Measurements from ENCODE around the gene GET3. TPM values are rescaled to one million over a fixed set of nuclear protein-coding genes. Genes with fewer than 3 reads are reported as not detected.

The GET3 gene
- total RNA-seq, result 99.5 and 104 TPM in 2 replicates

DNA sequence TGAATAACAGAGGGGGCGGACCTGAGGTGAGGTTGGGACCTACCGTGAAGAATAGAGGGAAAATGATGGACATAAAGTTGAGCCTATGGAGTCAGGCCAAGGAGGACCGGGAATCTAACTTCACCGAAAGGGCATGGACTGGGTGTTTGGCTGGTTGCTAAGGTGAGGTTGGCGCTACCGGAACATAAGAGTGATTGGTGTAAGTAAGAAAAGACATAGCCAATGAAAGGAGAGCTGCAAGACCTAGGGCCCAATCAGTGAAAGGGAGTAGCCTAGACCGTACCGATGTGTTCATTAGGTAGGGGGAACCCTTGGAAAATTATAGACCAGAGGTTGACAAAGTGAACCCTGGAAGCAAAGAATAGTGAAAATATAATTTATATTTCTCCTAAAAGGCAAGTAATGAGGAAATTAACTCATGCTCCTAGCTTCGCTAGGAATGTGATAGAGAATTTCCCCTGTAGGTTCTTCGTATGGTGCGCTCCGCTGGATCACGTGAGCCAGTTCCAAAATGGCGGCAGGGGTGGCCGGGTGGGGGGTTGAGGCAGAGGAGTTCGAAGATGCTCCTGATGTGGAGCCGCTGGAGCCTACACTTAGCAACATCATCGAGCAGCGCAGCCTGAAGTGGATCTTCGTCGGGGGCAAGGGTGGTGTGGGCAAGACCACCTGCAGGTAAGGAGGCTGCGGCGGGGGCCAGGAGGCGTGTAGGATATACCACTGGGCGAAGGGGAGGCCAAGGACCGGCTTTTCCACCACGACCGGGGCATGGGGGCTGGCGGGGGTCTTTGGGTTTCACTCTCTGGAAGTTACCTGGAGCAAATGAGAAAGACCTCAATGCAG, at the start of gene GET3:
GET3 (plus strand) TSS at position 503 of the 840 bp plus-strand sequence; CDS start at position 512, 9 bp downstream.
- peaks cover 28% of the 10 kb centered on the region for H3K4me1 ChIP-seq (ENCODE audit: insufficient read depth, low read length)
- peak within 1 kb of the TSS; percentile 97 for H3K4me3 ChIP-seq (ENCODE audit: insufficient read depth, low read length)
- peak within 1 kb of the TSS; percentile 100 for H3K27ac ChIP-seq (ENCODE audit: low read depth, low read length)
- peaks cover 16% of the 10 kb centered on the region for H4K20me1 ChIP-seq (ENCODE audit: insufficient read depth, low read length)
- H2AFZ ChIP-seq (ENCODE audit: low read length), result peak within 1 kb of the TSS; percentile 97
- H3K27me3 ChIP-seq (ENCODE audit: insufficient read depth, low read length), result no peaks in the 10 kb centered on the region
- TF ChIP-seq, protein P1, sequence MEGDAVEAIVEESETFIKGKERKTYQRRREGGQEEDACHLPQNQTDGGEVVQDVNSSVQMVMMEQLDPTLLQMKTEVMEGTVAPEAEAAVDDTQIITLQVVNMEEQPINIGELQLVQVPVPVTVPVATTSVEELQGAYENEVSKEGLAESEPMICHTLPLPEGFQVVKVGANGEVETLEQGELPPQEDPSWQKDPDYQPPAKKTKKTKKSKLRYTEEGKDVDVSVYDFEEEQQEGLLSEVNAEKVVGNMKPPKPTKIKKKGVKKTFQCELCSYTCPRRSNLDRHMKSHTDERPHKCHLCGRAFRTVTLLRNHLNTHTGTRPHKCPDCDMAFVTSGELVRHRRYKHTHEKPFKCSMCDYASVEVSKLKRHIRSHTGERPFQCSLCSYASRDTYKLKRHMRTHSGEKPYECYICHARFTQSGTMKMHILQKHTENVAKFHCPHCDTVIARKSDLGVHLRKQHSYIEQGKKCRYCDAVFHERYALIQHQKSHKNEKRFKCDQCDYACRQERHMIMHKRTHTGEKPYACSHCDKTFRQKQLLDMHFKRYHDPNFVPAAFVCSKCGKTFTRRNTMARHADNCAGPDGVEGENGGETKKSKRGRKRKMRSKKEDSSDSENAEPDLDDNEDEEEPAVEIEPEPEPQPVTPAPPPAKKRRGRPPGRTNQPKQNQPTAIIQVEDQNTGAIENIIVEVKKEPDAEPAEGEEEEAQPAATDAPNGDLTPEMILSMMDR (IDR thresholded peaks at IDR 0.05; ENCODE audit: extremely low read depth, low read depth, low read length), result no peak
- DNase-seq (ENCODE audit: insufficient read length, low spot score, missing footprints), result peak; percentile 100
- H3K36me3 ChIP-seq (ENCODE audit: insufficient read depth, low read length), result peaks cover 10% of the 10 kb centered on the region
- peak within 1 kb of the TSS; percentile 91 for H3K4me2 ChIP-seq (ENCODE audit: insufficient read depth, low read length)
- peaks cover 46% of the 10 kb centered on the region for H3K79me2 ChIP-seq (ENCODE audit: insufficient read depth, low read length)
- no peaks in the 10 kb centered on the region for H3K9me3 ChIP-seq (ENCODE audit: low read depth, low read length)

DNA sequence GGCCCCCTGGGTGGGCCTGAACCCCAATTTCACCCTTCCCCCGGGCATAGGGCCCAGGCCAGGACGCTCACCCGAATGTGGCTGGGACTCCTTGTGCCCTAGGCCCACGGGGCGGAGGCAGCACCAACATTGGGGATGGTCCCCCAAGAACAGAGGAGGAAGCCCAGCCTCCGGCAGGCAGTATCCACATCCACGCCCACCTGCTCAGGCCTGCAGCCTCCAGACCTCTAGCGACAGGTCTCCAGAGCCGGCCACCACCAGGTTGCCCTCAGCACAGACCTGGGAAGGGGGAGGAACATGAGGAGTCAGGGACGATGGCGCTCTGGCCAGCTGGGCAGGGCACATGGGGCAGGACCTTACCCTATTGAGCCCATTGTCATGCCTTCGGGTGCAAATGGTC, 48.3 kb upstream of the GET3 start:
- DNase-seq (ENCODE audit: insufficient read length, low spot score, missing footprints), result peak; percentile 64
- H3K9me3 ChIP-seq (ENCODE audit: low read depth, low read length), result no peaks in the 10 kb centered on the region
- H4K20me1 ChIP-seq (ENCODE audit: insufficient read depth, low read length), result no peaks in the 10 kb centered on the region
- no peaks in the 10 kb centered on the region for H3K4me1 ChIP-seq (ENCODE audit: insufficient read depth, low read length)
- TF ChIP-seq, protein P1 (IDR thresholded peaks at IDR 0.05; ENCODE audit: extremely low read depth, low read depth, low read length), result no peak
- no peak overlapping the region for H3K27ac ChIP-seq (ENCODE audit: low read depth, low read length)
- no peak overlapping the region for H2AFZ ChIP-seq (ENCODE audit: low read length)
- H3K36me3 ChIP-seq (ENCODE audit: insufficient read depth, low read length), result peaks cover 6% of the 10 kb centered on the region
- H3K4me2 ChIP-seq (ENCODE audit: insufficient read depth, low read length), result no peak overlapping the region
- no peaks in the 10 kb centered on the region for H3K79me2 ChIP-seq (ENCODE audit: insufficient read depth, low read length)
- no peak overlapping the region for H3K4me3 ChIP-seq (ENCODE audit: insufficient read depth, low read length)
- no peaks in the 10 kb centered on the region for H3K27me3 ChIP-seq (ENCODE audit: insufficient read depth, low read length)

DNA sequence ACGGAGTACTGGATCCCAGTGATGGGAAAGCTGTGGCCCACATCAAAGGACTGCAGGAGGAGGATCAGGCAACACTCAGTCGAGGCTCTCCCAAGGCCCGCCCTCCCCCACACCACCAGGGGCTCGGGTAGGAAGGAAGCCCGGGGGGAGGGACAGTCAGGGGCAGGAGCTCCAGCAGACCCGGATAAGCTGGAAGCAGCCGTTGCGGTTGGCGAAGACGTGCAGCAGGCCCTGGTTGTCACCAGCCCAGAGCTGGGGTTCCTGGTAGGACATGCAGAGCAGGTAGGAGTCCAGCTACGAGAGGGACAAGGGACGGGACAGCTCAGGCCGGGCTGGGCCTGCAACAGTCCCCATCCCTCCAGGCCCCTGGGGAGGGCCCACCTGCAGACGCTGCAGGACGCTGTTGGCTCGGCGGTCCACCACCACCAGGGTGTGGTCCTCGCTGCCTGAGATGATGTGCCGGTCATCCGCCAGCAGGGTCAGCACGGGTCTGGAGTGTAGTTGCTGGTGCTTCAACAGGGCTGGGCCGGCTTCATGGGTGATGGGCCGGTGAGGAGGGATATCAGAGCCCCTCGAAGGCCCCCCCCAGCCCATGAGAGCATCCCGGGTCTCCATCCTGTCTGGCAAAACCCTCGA, 47.6 kb upstream of the GET3 start:
- TF ChIP-seq, protein P1 (IDR thresholded peaks at IDR 0.05; ENCODE audit: extremely low read depth, low read depth, low read length), result no peak
- Histone ChIP-seq H3K4me3 (ENCODE audit: insufficient read depth, low read length) (no peak overlapping the region), H3K4me2 (ENCODE audit: insufficient read depth, low read length) (no peak overlapping the region), H3K36me3 (ENCODE audit: insufficient read depth, low read length) (peaks cover 6% of the 10 kb centered on the region), H3K27ac (ENCODE audit: low read depth, low read length) (no peak overlapping the region), H4K20me1 (ENCODE audit: insufficient read depth, low read length) (no peaks in the 10 kb centered on the region), H3K9me3 (ENCODE audit: low read depth, low read length) (no peaks in the 10 kb centered on the region), H3K4me1 (ENCODE audit: insufficient read depth, low read length) (no peaks in the 10 kb centered on the region), H3K79me2 (ENCODE audit: insufficient read depth, low read length) (peaks cover under 1% of the 10 kb centered on the region), H2AFZ (ENCODE audit: low read length) (no peak overlapping the region), H3K27me3 (ENCODE audit: insufficient read depth, low read length) (no peaks in the 10 kb centered on the region)
- peak; percentile 63 for DNase-seq (ENCODE audit: insufficient read length, low spot score, missing footprints)

DNA sequence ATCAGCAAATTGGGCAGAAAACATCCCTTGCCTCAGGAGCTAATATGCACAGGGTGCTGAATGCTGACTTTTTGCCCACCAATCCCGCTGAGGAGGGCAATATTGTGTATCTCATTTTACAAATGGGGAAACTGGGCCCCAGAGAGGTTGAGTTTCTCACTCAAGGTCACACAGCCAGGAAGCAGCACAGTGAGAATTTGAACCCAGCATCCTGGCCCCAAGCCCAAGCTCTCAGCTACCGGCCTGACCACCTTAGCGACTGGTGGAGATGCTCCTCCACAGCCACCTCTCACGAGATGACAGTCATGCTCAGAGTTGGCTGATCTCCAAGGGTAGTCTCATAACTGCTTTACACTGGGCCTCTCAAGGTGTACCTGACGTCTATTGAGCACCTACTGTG, 44.3 kb upstream of the GET3 start:
- no peaks in the 10 kb centered on the region for H3K9me3 ChIP-seq (ENCODE audit: low read depth, low read length)
- no peak overlapping the region for H3K4me2 ChIP-seq (ENCODE audit: insufficient read depth, low read length)
- H3K4me3 ChIP-seq (ENCODE audit: insufficient read depth, low read length), result no peak overlapping the region
- peak; percentile 37 for DNase-seq (ENCODE audit: insufficient read length, low spot score, missing footprints)
- peaks cover 9% of the 10 kb centered on the region for H3K4me1 ChIP-seq (ENCODE audit: insufficient read depth, low read length)
- H3K79me2 ChIP-seq (ENCODE audit: insufficient read depth, low read length), result peaks cover 16% of the 10 kb centered on the region
- TF ChIP-seq, protein P1 (IDR thresholded peaks at IDR 0.05; ENCODE audit: extremely low read depth, low read depth, low read length), result no peak
- H3K27ac ChIP-seq (ENCODE audit: low read depth, low read length), result no peak overlapping the region
- H3K36me3 ChIP-seq (ENCODE audit: insufficient read depth, low read length), result peaks cover 8% of the 10 kb centered on the region
- no peaks in the 10 kb centered on the region for H3K27me3 ChIP-seq (ENCODE audit: insufficient read depth, low read length)
- H4K20me1 ChIP-seq (ENCODE audit: insufficient read depth, low read length), result no peaks in the 10 kb centered on the region
- no peak overlapping the region for H2AFZ ChIP-seq (ENCODE audit: low read length)
